Uterus (tissue), 4 donors: ENCODE results near the gene CST9L. TPM values are rescaled to one million over a fixed set of nuclear protein-coding genes. Genes with fewer than 3 reads are reported as not detected.

Source experiments
- DNase-seq, 2 donors: peaks; one replicate each; pipeline ENCODE4 v3.0.0-alpha.2; 2019 to 2020
- H3K27ac ChIP-seq, 2 donors: fragments of 200-600 bp; sonication (generic); 1 replicate in 1 of 2; 2 replicates in 1 of 2; pipeline ENCODE4 v1.5.1; 2016 to 2018
- H3K27me3 ChIP-seq, 2 donors: fragments of 200-600 bp; sonication (generic); one replicate each; pipeline ENCODE4 v1.5.1; 2018 to 2019; ENCODE audit warnings: control low read depth in 1 of 2
- H3K36me3 ChIP-seq, 2 donors: fragments of 200-600 bp; sonication (generic); one replicate each; pipeline ENCODE4 v1.5.1; 2019; ENCODE audit warnings: control low read depth in 1 of 2
- H3K4me1 ChIP-seq, 2 donors: fragments of 200-600 bp; sonication (generic); one replicate each; pipeline ENCODE4 v1.5.1; 2018 to 2019; ENCODE audit warnings: control low read depth in 1 of 2
- H3K4me3 ChIP-seq, 2 donors: fragments of 200-600 bp; sonication (generic); 1 replicate in 1 of 2; 2 replicates in 1 of 2; pipeline ENCODE4 v1.5.1; 2018 to 2019; ENCODE audit warnings: mild to moderate bottlenecking in 1 of 2
- H3K9me3 ChIP-seq, 2 donors: fragments of 200-600 bp; sonication (generic); one replicate each; pipeline ENCODE4 v1.5.1; 2019; ENCODE audit warnings: control low read depth in 1 of 2
- CTCF ChIP-seq, 4 experiments: fragments of 200-600 bp in 2 of 4; fragments of 450-650 bp in 2 of 4; sonication (generic) in 2 of 4; IDR thresholded peaks; one replicate each; pipeline ENCODE4 v1.5.1; 2016 to 2019; ENCODE audit warnings: antibody characterized with exemption in 4 of 4, mild to moderate bottlenecking in 2 of 4, moderate library complexity in 1 of 4
- POLR2A ChIP-seq, 2 donors: fragments of 450-650 bp; IDR thresholded peaks; one replicate each; pipeline ENCODE4 v1.6.1; 2016; ENCODE audit warnings: antibody characterized with exemption in 2 of 2, mild to moderate bottlenecking in 1 of 2, moderate library complexity in 1 of 2
- intact Hi-C: fragments of 100-400 bp; cut with DNase I; formaldehyde crosslinking; loops from one replicate; pipeline ENCODE4 v1.15.1; 2023; ENCODE audit warnings: low total_unique reads
- total RNA-seq, 4 donors: library from RNA; depleted of rRNA in 3 of 4; stranded (reverse); fragments of >200 nt in 3 of 4; gene quantifications; one replicate each; pipeline versions ENCODE4 v1.1.0 to v1.2.4, GENCODE V29; 2014 to 2023
- donor health status: DM: yes; HTN: yes; CAD: no.

CST9L gene
- total RNA-seq, 4 donors from 2014 or later, result not detected

DNA sequence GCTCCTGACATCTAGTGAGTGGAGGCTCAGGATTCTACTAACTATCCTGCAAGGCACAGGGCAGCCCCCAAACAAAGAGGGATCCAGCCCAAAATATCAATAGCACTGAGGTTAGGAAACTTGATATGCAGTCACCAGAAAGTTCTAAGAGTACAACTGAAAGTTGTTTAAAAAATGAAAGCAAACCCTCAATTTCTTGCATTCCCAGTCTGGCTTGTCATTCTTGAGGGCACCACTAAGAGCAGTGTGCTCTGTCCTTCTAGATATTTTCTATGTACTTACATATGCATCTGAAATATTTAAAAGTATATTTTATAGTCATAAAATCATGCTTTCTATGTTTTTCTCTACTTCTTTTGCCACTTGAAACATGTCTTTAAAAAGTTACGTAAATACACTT, 41.4 kb downstream of the CST9L start:
- no peak overlapping the region for H3K27ac ChIP-seq
- no peaks in the 10 kb centered on the region for H3K27me3 ChIP-seq
- H3K9me3 ChIP-seq, result no peaks in the 10 kb centered on the region
- H3K4me3 ChIP-seq, result no peak overlapping the region
- DNase-seq, result no peak
- intact Hi-C loops, result no loop called here
- no peaks in the 10 kb centered on the region for H3K4me1 ChIP-seq
- no peak for TF ChIP-seq POLR2A (IDR thresholded peaks at IDR 0.05)
- no peak for TF ChIP-seq CTCF (IDR thresholded peaks at IDR 0.05)
- no peaks in the 10 kb centered on the region for H3K36me3 ChIP-seq

- intact Hi-C loops, result no loop called here
- H3K36me3 ChIP-seq, result no peaks in the 10 kb centered on the region
These were observed 44.1 kb downstream of the CST9L start for GRCh38 chr20:23524146-23524545.

GRCh38 chr20:23520185-23520584, 48.1 kb downstream of the CST9L start:
- intact Hi-C loops, result no loop called here
- TF ChIP-seq POLR2A (IDR thresholded peaks at IDR 0.05) (no peak), CTCF (IDR thresholded peaks at IDR 0.05) (no peak)
- Histone ChIP-seq H3K4me1 (no peaks in the 10 kb centered on the region), H3K36me3 (no peaks in the 10 kb centered on the region), H3K4me3 (no peak overlapping the region), H3K27me3 (no peaks in the 10 kb centered on the region), H3K27ac (no peak overlapping the region), H3K9me3 (no peaks in the 10 kb centered on the region)
- DNase-seq, result no peak

More at GRCh38 chr20:23524146-23524545, 44.1 kb downstream of the CST9L start:
- Histone ChIP-seq H3K4me3 (no peak overlapping the region), H3K27me3 (no peaks in the 10 kb centered on the region), H3K27ac (no peak overlapping the region), H3K9me3 (no peaks in the 10 kb centered on the region), H3K4me1 (no peaks in the 10 kb centered on the region)
- no peak for DNase-seq
- TF ChIP-seq CTCF (IDR thresholded peaks at IDR 0.05) (no peak), POLR2A (IDR thresholded peaks at IDR 0.05) (no peak)

DNA sequence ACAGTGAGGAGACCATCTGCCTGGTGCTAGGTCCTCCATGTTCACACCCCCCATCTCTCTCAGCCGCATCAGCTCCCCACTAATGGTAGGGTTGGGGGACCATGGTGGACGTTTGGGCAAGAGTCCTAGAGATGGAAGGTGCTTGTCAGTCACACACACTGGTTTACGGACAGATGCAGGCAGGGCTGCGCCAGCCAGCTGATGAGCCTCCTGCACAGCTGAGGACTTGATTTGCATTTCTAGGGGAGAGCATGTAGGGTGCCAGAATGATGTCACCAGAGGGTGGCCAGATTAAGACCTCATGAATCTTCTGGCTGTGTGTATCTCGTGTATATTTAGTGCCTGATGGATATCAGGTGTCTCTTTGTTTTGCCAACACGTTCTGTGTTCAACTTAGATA, 48.7 kb downstream of the CST9L start:
- intact Hi-C loops, result no loop called here
- H3K36me3 ChIP-seq, result no peaks in the 10 kb centered on the region
- H3K4me1 ChIP-seq, result no peaks in the 10 kb centered on the region
- no peak for TF ChIP-seq CTCF (IDR thresholded peaks at IDR 0.05)
- DNase-seq, result no peak
- no peak overlapping the region for H3K4me3 ChIP-seq
- no peaks in the 10 kb centered on the region for H3K27me3 ChIP-seq
- H3K27ac ChIP-seq, result no peak overlapping the region
- H3K9me3 ChIP-seq, result no peaks in the 10 kb centered on the region

DNA sequence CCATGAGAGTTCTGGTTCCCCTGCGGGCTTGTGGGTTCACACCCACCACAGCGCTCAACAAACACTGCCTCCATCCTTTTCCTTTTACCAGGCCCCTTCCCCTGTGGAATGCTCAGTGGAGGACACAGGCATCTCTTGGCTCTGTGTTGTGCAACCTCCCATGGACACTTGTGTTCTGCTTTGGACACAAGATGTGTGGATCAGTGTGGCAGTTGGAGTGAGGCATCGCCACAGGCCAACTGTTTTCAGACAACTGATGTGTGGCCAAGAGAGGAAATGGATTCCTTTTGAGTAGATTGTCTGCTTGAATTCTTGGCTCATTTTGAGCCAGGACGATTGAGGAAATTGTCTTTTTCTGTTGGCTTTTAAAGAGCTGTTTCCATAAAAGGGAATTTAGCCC, 50.6 kb downstream of the CST9L start:
- Histone ChIP-seq H3K27ac (no peak overlapping the region), H3K4me1 (no peaks in the 10 kb centered on the region), H3K27me3 (no peaks in the 10 kb centered on the region), H3K4me3 (no peak overlapping the region), H3K9me3 (no peaks in the 10 kb centered on the region), H3K36me3 (no peaks in the 10 kb centered on the region)
- DNase-seq, result no peak
- TF ChIP-seq POLR2A (IDR thresholded peaks at IDR 0.05) (no peak), CTCF (IDR thresholded peaks at IDR 0.05) (no peak)
- intact Hi-C loops, result no loop called here
